Measurements from ENCODE around the gene ZNF439.

- TF ChIP-seq CTCF (IDR thresholded peaks at IDR 0.05): no peak
- no peak for TF ChIP-seq POLR2A (IDR thresholded peaks at IDR 0.05)
These were observed 53.7 kb downstream of the ZNF439 start for GRCh38 chr19:11902228-11902627.
